ENCODE data around the gene TFCP2L1. TPM values are rescaled to one million over a fixed set of nuclear protein-coding genes. Genes with fewer than 3 reads are reported as not detected.

TFCP2L1 gene
- total RNA-seq, 1 donor from 2014 or later: 139 TPM

DNA sequence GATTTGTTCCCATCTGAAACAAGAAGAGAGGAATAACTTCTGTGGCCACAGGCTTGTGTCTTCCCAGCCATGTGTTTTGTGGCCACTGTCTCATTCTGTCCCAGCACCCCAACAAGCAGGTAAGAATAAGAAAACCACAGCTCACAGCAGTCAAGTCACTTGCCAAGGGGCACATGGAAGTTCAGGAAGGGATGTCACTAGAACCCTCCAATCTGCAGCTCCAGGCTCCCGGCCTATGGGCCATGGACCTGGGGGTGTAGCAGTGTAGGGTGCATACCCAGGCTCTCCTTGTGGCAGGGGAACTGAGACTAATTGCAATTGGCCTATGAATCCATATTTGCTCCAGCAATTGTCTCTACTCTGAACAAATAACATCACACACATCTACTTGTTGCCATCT, 112.5 kb downstream of the TFCP2L1 start:
- no peak for DNase-seq (ENCODE audit: low read depth)

DNA sequence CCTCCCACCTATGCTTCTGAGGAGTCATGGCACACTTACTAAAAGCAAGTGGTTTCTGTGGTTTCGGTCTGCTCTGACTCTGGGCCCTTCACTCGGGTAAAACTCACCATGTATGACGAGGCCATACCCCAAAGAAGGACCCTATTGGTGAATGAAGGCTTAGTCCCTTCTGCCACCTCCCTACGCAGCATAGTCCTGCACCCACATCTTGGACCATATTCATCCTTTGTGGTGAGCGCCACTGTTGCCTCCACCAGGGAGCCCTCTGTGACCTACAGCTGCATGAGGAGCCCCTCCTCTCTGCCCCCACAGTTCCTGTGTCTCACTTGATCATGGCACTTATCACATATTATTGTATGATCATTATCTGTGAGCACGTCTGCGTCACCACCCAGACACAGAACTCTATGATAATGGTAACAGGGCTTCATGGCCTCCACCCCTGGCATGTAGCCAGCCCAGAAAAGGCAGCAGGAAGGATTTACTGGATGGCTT, 113.3 kb downstream of the TFCP2L1 start:
- DNase-seq (ENCODE audit: low read depth): no peak

DNA sequence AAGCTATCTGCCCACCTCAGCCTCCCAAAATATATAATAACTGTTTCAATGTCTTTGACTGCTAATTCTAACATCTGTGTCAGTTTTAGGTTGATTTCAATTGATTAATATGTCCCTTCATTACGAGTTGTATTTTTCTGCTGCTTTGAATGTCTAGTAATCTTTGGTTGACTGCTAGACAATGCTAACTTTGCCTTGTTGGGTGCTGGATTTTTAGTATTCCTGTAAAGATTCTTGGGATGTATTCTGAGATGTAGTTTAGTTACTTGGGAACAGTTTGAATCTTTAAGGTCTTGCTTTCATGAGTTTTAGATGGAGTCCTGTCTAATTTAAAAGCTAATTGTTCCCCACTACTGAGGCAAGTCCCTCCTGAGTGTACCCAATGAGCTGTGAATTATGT, 114.4 kb downstream of the TFCP2L1 start:
- no peak for DNase-seq (ENCODE audit: low read depth)

DNA sequence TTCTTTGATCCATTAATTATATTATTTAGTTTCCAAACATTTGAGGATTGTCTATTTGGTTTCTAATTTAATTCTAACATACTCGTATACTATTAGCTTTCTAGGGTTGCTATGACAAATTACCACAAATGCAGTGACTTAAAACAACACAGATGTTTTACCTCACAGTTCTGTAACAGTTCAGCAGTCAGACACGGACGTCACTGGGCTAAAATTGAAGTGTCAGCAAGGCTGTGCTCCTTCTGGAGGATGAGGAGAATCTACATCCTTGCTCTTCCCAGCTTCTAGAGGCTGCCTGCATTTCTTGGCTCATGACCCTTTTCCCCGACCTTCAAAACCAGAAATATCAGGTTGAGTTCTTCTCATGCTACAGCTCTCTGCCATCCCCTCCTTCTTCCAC, 117.6 kb downstream of the TFCP2L1 start:
- DNase-seq (ENCODE audit: low read depth): peak; percentile 37

Other genes with a start within 250 kb of the TFCP2L1 start
- gene RNU4ATAC, start 245.7 kb upstream of the TFCP2L1 start, total RNA-seq: under 0.01 TPM in 1 of 2 replicates, not detected in the other